Transverse colon (tissue), 4 donors: Measurements from ENCODE around the gene SDSL. TPM values are rescaled to one million over a fixed set of nuclear protein-coding genes. Genes with fewer than 3 reads are reported as not detected.
A peak's percentile ranks its signal among the peaks of the same experiment; 100 is the strongest.

Experiments used
- DNase-seq: peaks from one replicate; pipeline ENCODE4 v3.0.0-alpha.2; 2019
- H3K27ac ChIP-seq, 4 donors: fragments of 200-600 bp; sonication (generic); 2 replicates each; pipeline ENCODE4 v1.5.1; 2016 to 2018; ENCODE audit warnings: inconsistent platforms in 4 of 4
- H3K27me3 ChIP-seq: fragments of 200-600 bp; sonication (generic); 2 replicates; pipeline ENCODE4 v1.5.1; 2017; ENCODE audit warnings: inconsistent platforms
- H3K36me3 ChIP-seq, 4 donors: fragments of 200-600 bp; sonication (generic); 2 replicates each; pipeline ENCODE4 v1.5.1; 2017 to 2019; ENCODE audit warnings: inconsistent platforms in 4 of 4
- H3K4me1 ChIP-seq, 4 donors: fragments of 200-600 bp; sonication (generic); 2 replicates each; pipeline ENCODE4 v1.5.1; 2017 to 2020; ENCODE audit warnings: inconsistent platforms in 4 of 4
- H3K4me3 ChIP-seq, 4 donors: fragments of 200-600 bp; sonication (generic); 1 replicate in 1 of 4; 2 replicates in 3 of 4; pipeline versions ENCODE4 v1.5.1 to v1.6.1; 2017 to 2019; ENCODE audit warnings: inconsistent platforms in 4 of 4
- H3K9me3 ChIP-seq, 2 donors: fragments of 200-600 bp; sonication (generic); 2 replicates each; pipeline ENCODE4 v1.5.1; 2017 to 2019; ENCODE audit warnings: inconsistent platforms in 2 of 2
- CTCF ChIP-seq, 5 experiments: fragments of 200-600 bp in 3 of 5; fragments of 450-650 bp in 2 of 5; sonication (generic) in 3 of 5; IDR thresholded peaks; 1 replicate in 2 of 5; 2 replicates in 3 of 5; pipeline ENCODE4 v1.5.1; 2016 to 2017; ENCODE audit warnings: antibody characterized with exemption in 5 of 5, inconsistent platforms in 3 of 5, mild to moderate bottlenecking in 2 of 5, moderate library complexity in 1 of 5
- EP300 ChIP-seq: sonication (generic); formaldehyde crosslinking; IDR thresholded peaks from one replicate; pipeline ENCODE4 v1.6.1; 2017; ENCODE audit warnings: antibody characterized with exemption, low read depth
- POLR2A ChIP-seq: fragments of 450-650 bp; IDR thresholded peaks from one replicate; pipeline ENCODE4 v1.6.1; 2016; ENCODE audit warnings: antibody characterized with exemption, mild to moderate bottlenecking, moderate library complexity
- POLR2AphosphoS5 ChIP-seq, 3 donors: sonication (generic); formaldehyde crosslinking; IDR thresholded peaks; one replicate each; pipeline ENCODE4 v1.6.1; 2016; ENCODE audit warnings: antibody characterized with exemption in 3 of 3
- WGBS, 2 donors: methylation state at CpG; one replicate each; pipeline ENCODE4 v1.1.5; 2018; ENCODE audit warnings: low coverage in 1 of 2; 5-methylcytosine and 5-hydroxymethylcytosine counted together
- in situ Hi-C, 4 donors: fragments of 200-750 bp; cut with MboI; loops; one replicate each; pipeline versions ENCODE4 v1.15.0 to v1.15.1; 2017; ENCODE audit warnings: low sequenced_read_pairs in 3 of 4, low pct_ligation_motif_present in 1 of 4, low pct_unique_long_range_greater_than_20kb in 1 of 4
- intact Hi-C: fragments of 100-400 bp; cut with DNase I; formaldehyde crosslinking; loops from one replicate; pipeline ENCODE4 v1.15.1; 2023; ENCODE audit warnings: low total_unique reads
- total RNA-seq, 4 donors: library from RNA; depleted of rRNA; stranded (reverse); fragments of >200 nt; gene quantifications; one replicate each; pipeline ENCODE4 v1.1.0, GENCODE V29; 2016

Gene SDSL
- total RNA-seq, 4 donors from 2014 or later = 7.4 to 16.8 (median 13.1) TPM

GRCh38 chr12:113401066-113402000 lies 20.8 kb upstream of the SDSL start:
- peaks cover 0 to 4% (median 0%) of the 10 kb centered on the region in 4 donors for H3K4me1 ChIP-seq
- in situ Hi-C loops (no loop called here), intact Hi-C loops (no loop called here)
- 63 to 70% methylated on average over 2 to 13 of the region's 13 CpGs for WGBS, 2 donors
- H3K4me3 ChIP-seq = no peak overlapping the region
- no peak overlapping the region for H3K27ac ChIP-seq
- no peaks in the 10 kb centered on the region for H3K36me3 ChIP-seq
- TF ChIP-seq EP300 (no peak), CTCF (IDR thresholded peaks at IDR 0.05) (no peak), POLR2AphosphoS5 (IDR thresholded peaks at IDR 0.05) (no peak), POLR2A (no peak)
- H3K27me3 ChIP-seq = peaks cover 5% of the 10 kb centered on the region
- no peaks in the 10 kb centered on the region for H3K9me3 ChIP-seq
- no peak for DNase-seq

GRCh38 chr12:113402586-113403260 lies 19.5 kb upstream of the SDSL start:
- no peaks in the 10 kb centered on the region for H3K9me3 ChIP-seq
- peaks cover 5% of the 10 kb centered on the region for H3K27me3 ChIP-seq
- H3K36me3 ChIP-seq = no peaks in the 10 kb centered on the region
- peaks cover 0 to 4% (median 0%) of the 10 kb centered on the region in 4 donors for H3K4me1 ChIP-seq
- no peak for DNase-seq
- no peak overlapping the region for H3K27ac ChIP-seq
- intact Hi-C loops = no loop called here
- no peak overlapping the region for H3K4me3 ChIP-seq
- TF ChIP-seq CTCF (IDR thresholded peaks at IDR 0.05) = no peak
- no peak for TF ChIP-seq EP300
- no peak for TF ChIP-seq POLR2A
- no peak for TF ChIP-seq POLR2AphosphoS5 (IDR thresholded peaks at IDR 0.05)
- 95% methylated on average over 23 of the region's 23 CpGs; no CpG with 5 or more reads in 1 of the 2 donors for WGBS, 2 donors
- in situ Hi-C loops = no loop called here

DNA sequence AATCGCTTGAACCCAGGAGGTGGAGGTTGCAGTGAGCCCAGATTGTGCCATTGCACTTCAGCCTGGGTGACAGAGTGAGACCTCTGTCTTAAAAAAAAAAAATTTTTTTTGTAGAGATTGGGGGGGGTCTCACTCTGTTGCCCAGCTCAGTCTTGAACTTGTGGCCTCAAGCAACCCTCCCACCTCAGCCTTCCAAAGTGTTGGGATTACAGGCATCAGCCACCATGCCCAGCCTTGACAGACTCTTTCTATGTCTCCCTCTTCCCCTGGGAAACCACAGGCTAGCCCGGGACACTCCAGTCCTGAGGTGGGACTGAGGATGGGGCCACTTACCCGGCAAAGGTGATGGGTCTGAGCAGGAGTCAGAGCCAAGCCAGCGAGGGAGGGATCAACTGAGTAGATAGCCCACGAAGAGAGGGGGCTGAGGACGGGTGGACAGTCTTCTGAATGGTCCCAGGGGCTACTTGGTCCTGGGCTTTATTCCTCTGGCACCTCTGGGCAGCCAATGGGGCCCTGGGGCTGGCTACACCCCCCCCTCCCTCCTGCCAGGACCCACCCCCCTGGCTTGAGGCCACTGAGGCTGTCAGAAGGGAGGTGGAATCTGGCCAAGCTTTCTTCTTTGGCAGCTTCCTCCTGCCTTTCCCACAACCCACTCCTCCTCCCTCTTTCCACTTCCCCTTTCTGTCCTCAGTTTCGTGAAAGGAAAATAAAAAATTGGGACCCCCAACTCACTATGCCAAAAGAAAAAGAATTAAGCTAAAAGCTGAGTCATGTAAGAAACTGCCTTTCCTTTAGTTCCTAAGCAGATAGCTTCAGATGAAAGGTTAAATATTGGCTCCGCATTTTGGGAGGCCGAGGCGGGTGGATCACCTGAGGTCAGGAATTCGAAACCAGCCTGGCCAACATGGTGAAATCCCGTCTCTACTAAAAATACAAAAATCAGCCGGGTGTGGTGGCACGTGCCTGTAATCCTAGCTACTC lies 18.5 kb upstream of the SDSL start, which contains the start of gene SDS:
TSS of gene SDS (minus strand) at position 453 of the 981 bp plus-strand sequence. CDS start 4,179 bp downstream, outside the sequence.
- in situ Hi-C loops (no loop called here), intact Hi-C loops (no loop called here)
- Histone ChIP-seq H3K4me1 (peaks cover 0 to 4% (median 0%) of the 10 kb centered on the region in 4 donors), H3K27me3 (peaks cover 5% of the 10 kb centered on the region), H3K27ac (no peak within 1 kb of the TSS), H3K9me3 (no peaks in the 10 kb centered on the region), H3K4me3 (no peak within 1 kb of the TSS), H3K36me3 (no peaks in the 10 kb centered on the region)
- TF ChIP-seq POLR2AphosphoS5 (IDR thresholded peaks at IDR 0.05) = no peak
- TF ChIP-seq POLR2A = peak; percentile 17
- TF ChIP-seq EP300 = no peak
- 10 to 43% methylated on average over 7 to 14 of the region's 14 CpGs for WGBS, 2 donors
- DNase-seq = peak; percentile 45

DNA sequence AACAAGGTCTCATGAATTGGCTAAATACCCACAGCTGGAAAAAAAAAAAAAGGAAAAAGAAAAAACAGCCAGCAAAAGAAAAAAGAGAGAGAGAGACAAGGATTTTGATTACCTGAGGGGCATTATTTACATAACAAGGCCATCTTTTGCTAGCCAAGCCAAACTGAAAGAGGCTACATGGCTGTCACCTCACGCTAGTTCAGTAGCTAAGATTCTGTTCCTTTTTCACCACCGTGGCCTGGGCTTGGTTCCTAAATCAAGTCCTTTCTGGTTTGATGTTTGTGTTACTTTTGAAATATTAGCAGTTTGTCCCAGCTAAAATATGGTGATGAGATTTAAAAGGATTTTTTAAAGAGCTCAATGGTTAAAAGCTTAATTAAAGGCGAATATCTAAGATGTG lies 16.5 kb upstream of the SDSL start:
- no peaks in the 10 kb centered on the region for H3K9me3 ChIP-seq
- 79 to 81% methylated on average over 2 to 3 of the region's 3 CpGs for WGBS, 2 donors
- no peaks in the 10 kb centered on the region for H3K27me3 ChIP-seq
- intact Hi-C loops (no loop called here), in situ Hi-C loops (no loop called here)
- DNase-seq = no peak
- H3K4me3 ChIP-seq = no peak overlapping the region
- H3K27ac ChIP-seq = no peak overlapping the region
- no peak for TF ChIP-seq EP300
- no peak for TF ChIP-seq CTCF (IDR thresholded peaks at IDR 0.05)
- TF ChIP-seq POLR2A = no peak
- no peak for TF ChIP-seq POLR2AphosphoS5 (IDR thresholded peaks at IDR 0.05)
- peaks cover 0 to 4% (median 0%) of the 10 kb centered on the region in 4 donors for H3K4me1 ChIP-seq
- no peaks in the 10 kb centered on the region for H3K36me3 ChIP-seq
